Activated T-helper 1 cell treated with anti-CD3 and anti-CD28 coated beads, Interleukin-12 subunit alpha, Interleukin-12 subunit beta, Interleukin-2, Interleukin-4 antibody, amounts not matched to agents 30 ng/mL and 10 ng/mL and 1 ng/mL, durations not matched to agents 14 hours and 24 hours and 36 hours (primary cell): ENCODE measurements around the gene OTUD7B. TPM values are rescaled to one million over a fixed set of nuclear protein-coding genes. Genes with fewer than 3 reads are reported as not detected.

Experiments used
- DNase-seq: peaks from one replicate; pipeline ENCODE4 v3.0.0; 2021; ENCODE audit warnings: low spot score
- H3K27ac Mint-ChIP-seq: one replicate; pipeline ENCODE4 v1.8.0; 2021; ENCODE audit warnings: mild to moderate bottlenecking, mixed read lengths
- H3K27me3 Mint-ChIP-seq: one replicate; pipeline ENCODE4 v1.8.0; 2022; ENCODE audit warnings: mild to moderate bottlenecking, moderate library complexity, mixed read lengths; ENCODE audit not compliant: insufficient read depth
- H3K36me3 Mint-ChIP-seq: one replicate; pipeline ENCODE4 v1.8.0; 2021; ENCODE audit warnings: low read depth, mixed read lengths
- H3K4me1 Mint-ChIP-seq: one replicate; pipeline ENCODE4 v1.8.0; 2021; ENCODE audit warnings: low read depth, mixed read lengths
- H3K4me3 Mint-ChIP-seq: one replicate; pipeline ENCODE4 v1.8.0; 2021; ENCODE audit warnings: mild to moderate bottlenecking, moderate library complexity, mixed read lengths
- H3K9me3 Mint-ChIP-seq: one replicate; pipeline ENCODE4 v1.8.0; 2021; ENCODE audit warnings: mixed read lengths
- intact Hi-C: fragments of 100-400 bp; cut with micrococcal nuclease; formaldehyde crosslinking; loops from one replicate; pipeline ENCODE4 v1.15.1; 2024
- total RNA-seq: library from RNA; stranded (reverse); gene quantifications from 2 replicates; pipeline ENCODE4 v1.2.3, GENCODE V29; 2022

OTUD7B gene
- total RNA-seq, 1 donor from 2014 or later, result 41.8 TPM

- no peak for DNase-seq
- Mint-ChIP-seq H3K27ac (peak overlapping the region; percentile 37), H3K4me1 (peaks cover 69% of the 10 kb centered on the region), H3K27me3 (no peaks in the 10 kb centered on the region), H3K36me3 (peaks cover 57% of the 10 kb centered on the region), H3K4me3 (peak overlapping the region; percentile 100), H3K9me3 (no peaks in the 10 kb centered on the region)
- intact Hi-C loops, result loop anchor here (2.0 to 5.0 kb wide), 2 partner anchors 226 to 343 kb away; partner anchors contain the start of gene APH1A
These were observed 84.2 kb downstream of the OTUD7B start for GRCh38 chr1:149926296-149926695.

GRCh38 chr1:149925751-149926150, 84.8 kb downstream of the OTUD7B start:
- H3K4me3 Mint-ChIP-seq, result peak overlapping the region; percentile 100
- peaks cover 64% of the 10 kb centered on the region for H3K4me1 Mint-ChIP-seq
- peaks cover 56% of the 10 kb centered on the region for H3K36me3 Mint-ChIP-seq
- no peaks in the 10 kb centered on the region for H3K27me3 Mint-ChIP-seq
- peak overlapping the region; percentile 37 for H3K27ac Mint-ChIP-seq
- no peaks in the 10 kb centered on the region for H3K9me3 Mint-ChIP-seq
- intact Hi-C loops, result loop anchor here (2.0 to 5.0 kb wide), 2 partner anchors 227 to 343 kb away; partner anchors contain the start of gene APH1A
- DNase-seq, result no peak

- peak overlapping the region; percentile 34 for H3K27ac Mint-ChIP-seq
- intact Hi-C loops, result loop anchor here (5.0 kb wide), 1 partner anchor 227 kb away; no protein-coding TSS in a partner anchor
- H3K36me3 Mint-ChIP-seq, result peaks cover 53% of the 10 kb centered on the region
- no peaks in the 10 kb centered on the region for H3K9me3 Mint-ChIP-seq
- peak overlapping the region; percentile 100 for H3K4me3 Mint-ChIP-seq
- DNase-seq, result no peak
- peaks cover 60% of the 10 kb centered on the region for H3K4me1 Mint-ChIP-seq
- H3K27me3 Mint-ChIP-seq, result no peaks in the 10 kb centered on the region
These were observed 85.2 kb downstream of the OTUD7B start for GRCh38 chr1:149925345-149925744.

GRCh38 chr1:149923626-149924025, 86.9 kb downstream of the OTUD7B start:
- Mint-ChIP-seq H3K36me3 (peaks cover 50% of the 10 kb centered on the region), H3K9me3 (no peaks in the 10 kb centered on the region), H3K27ac (no peak overlapping the region), H3K27me3 (no peaks in the 10 kb centered on the region), H3K4me3 (peak overlapping the region; percentile 42), H3K4me1 (peaks cover 45% of the 10 kb centered on the region)
- DNase-seq, result no peak
- intact Hi-C loops, result no loop called here

- intact Hi-C loops, result loop anchor here (1.0 to 2.0 kb wide), 2 partner anchors 10 to 19 kb away; partner anchors contain the start of genes BOLA1 and SF3B4
- Mint-ChIP-seq H3K4me1 (peaks cover 42% of the 10 kb centered on the region), H3K36me3 (peaks cover 11% of the 10 kb centered on the region), H3K27me3 (no peaks in the 10 kb centered on the region), H3K27ac (peak within 1 kb of the TSS; percentile 87), H3K4me3 (peak within 1 kb of the TSS; percentile 96), H3K9me3 (no peaks in the 10 kb centered on the region)
- no peak for DNase-seq
These were observed 92.9 kb downstream of the OTUD7B start, which contains the start of gene SV2A for GRCh38 chr1:149917571-149918144. Gene SV2A (minus strand): TSS chr1:149917844. CDS start chr1:149913840, 4,004 bp downstream.

GRCh38 chr1:149916898-149917252, 93.7 kb downstream of the OTUD7B start:
- intact Hi-C loops, result loop anchor here (1.0 to 2.0 kb wide), 2 partner anchors 10 to 18 kb away; partner anchors contain the start of genes BOLA1 and SF3B4
- H3K9me3 Mint-ChIP-seq, result no peaks in the 10 kb centered on the region
- no peaks in the 10 kb centered on the region for H3K27me3 Mint-ChIP-seq
- peak overlapping the region; percentile 96 for H3K4me3 Mint-ChIP-seq
- peaks cover 9% of the 10 kb centered on the region for H3K36me3 Mint-ChIP-seq
- peaks cover 48% of the 10 kb centered on the region for H3K4me1 Mint-ChIP-seq
- DNase-seq, result no peak
- peak overlapping the region; percentile 87 for H3K27ac Mint-ChIP-seq

GRCh38 chr1:149916193-149916897, 94.2 kb downstream of the OTUD7B start:
- H3K4me1 Mint-ChIP-seq, result peaks cover 48% of the 10 kb centered on the region
- no peaks in the 10 kb centered on the region for H3K27me3 Mint-ChIP-seq
- H3K4me3 Mint-ChIP-seq, result peak overlapping the region; percentile 96
- no peaks in the 10 kb centered on the region for H3K9me3 Mint-ChIP-seq
- H3K36me3 Mint-ChIP-seq, result peaks cover 10% of the 10 kb centered on the region
- intact Hi-C loops, result loop anchor here (2.0 kb wide), 1 partner anchor 18 kb away; the partner anchor contains the start of gene BOLA1
- no peak for DNase-seq
- H3K27ac Mint-ChIP-seq, result peak overlapping the region; percentile 29

GRCh38 chr1:149915429-149916192, 94.9 kb downstream of the OTUD7B start:
- intact Hi-C loops, result loop anchor here (2.0 kb wide), 1 partner anchor 17 kb away; the partner anchor contains the start of gene BOLA1

GRCh38 chr1:149914545-149914944, 96.0 kb downstream of the OTUD7B start:
- H3K36me3 Mint-ChIP-seq, result peaks cover 20% of the 10 kb centered on the region
- H3K27me3 Mint-ChIP-seq, result no peaks in the 10 kb centered on the region
- intact Hi-C loops, result no loop called here
- H3K4me1 Mint-ChIP-seq, result peaks cover 48% of the 10 kb centered on the region
- H3K4me3 Mint-ChIP-seq, result no peak overlapping the region
- no peak for DNase-seq
- no peaks in the 10 kb centered on the region for H3K9me3 Mint-ChIP-seq
- peak overlapping the region; percentile 47 for H3K27ac Mint-ChIP-seq

More at GRCh38 chr1:149915429-149916192, 94.9 kb downstream of the OTUD7B start:
- Mint-ChIP-seq H3K9me3 (no peaks in the 10 kb centered on the region), H3K27me3 (no peaks in the 10 kb centered on the region), H3K36me3 (peaks cover 16% of the 10 kb centered on the region), H3K27ac (peak overlapping the region; percentile 29), H3K4me1 (peaks cover 48% of the 10 kb centered on the region), H3K4me3 (peak overlapping the region; percentile 96)
- DNase-seq, result no peak

GRCh38 chr1:149906570-149907075, 103.9 kb downstream of the OTUD7B start:
- H3K36me3 Mint-ChIP-seq, result peaks cover 47% of the 10 kb centered on the region
- no peak overlapping the region for H3K27ac Mint-ChIP-seq
- DNase-seq, result no peak
- no peaks in the 10 kb centered on the region for H3K9me3 Mint-ChIP-seq
- H3K4me3 Mint-ChIP-seq, result no peak overlapping the region
- no peaks in the 10 kb centered on the region for H3K27me3 Mint-ChIP-seq
- intact Hi-C loops, result no loop called here
- no peaks in the 10 kb centered on the region for H3K4me1 Mint-ChIP-seq

GRCh38 chr1:149903836-149904491, 106.6 kb downstream of the OTUD7B start:
- no peaks in the 10 kb centered on the region for H3K9me3 Mint-ChIP-seq
- H3K4me1 Mint-ChIP-seq, result peaks cover 18% of the 10 kb centered on the region
- intact Hi-C loops, result no loop called here
- peaks cover 38% of the 10 kb centered on the region for H3K36me3 Mint-ChIP-seq
- H3K27ac Mint-ChIP-seq, result no peak overlapping the region
- no peak for DNase-seq
- H3K27me3 Mint-ChIP-seq, result no peaks in the 10 kb centered on the region
- no peak overlapping the region for H3K4me3 Mint-ChIP-seq
